ENCODE data around the gene SUPT7L. TPM values are rescaled to one million over a fixed set of nuclear protein-coding genes. Genes with fewer than 3 reads are reported as not detected.
"Not testable (repeated sequence)": the region's sequence is repeated elsewhere in the genome, so short reads cannot be mapped to it uniquely, and the experiment has no call there.

Gene SUPT7L
- polyA plus RNA-seq, 1 donor from 2014 or later: 95.8 TPM

DNA sequence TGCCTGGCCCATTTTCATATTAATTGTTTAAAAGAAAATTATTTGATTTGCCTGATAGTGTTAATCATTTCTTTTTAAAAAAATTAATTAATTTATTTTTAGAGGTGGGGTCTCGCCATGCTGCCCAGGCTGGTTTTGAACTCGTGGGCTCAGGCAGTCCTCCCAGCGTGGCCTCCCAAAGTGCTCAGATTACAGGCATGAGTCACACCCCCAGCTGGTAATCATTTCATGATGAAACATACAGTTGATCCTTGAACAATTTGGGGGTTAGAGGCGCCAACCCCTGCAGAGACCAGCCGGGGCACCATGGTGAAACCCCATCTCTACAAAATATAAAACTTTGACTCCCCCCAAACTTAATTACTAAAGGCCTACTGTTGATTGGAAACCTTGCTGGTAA, 26.6 kb downstream of the SUPT7L start (continued):
- no peak for TF ChIP-seq EZH2 (IDR thresholded peaks at IDR 0.05; ENCODE audit: borderline replicate concordance, insufficient read depth, low read length, poor library complexity, severe bottlenecking)
- no peak for TF ChIP-seq MXI1 (conservative IDR thresholded peaks at IDR 0.05; ENCODE audit: poor library complexity, severe bottlenecking)
- TF ChIP-seq POLR2AphosphoS5 (IDR thresholded peaks at IDR 0.05): no peak

DNA sequence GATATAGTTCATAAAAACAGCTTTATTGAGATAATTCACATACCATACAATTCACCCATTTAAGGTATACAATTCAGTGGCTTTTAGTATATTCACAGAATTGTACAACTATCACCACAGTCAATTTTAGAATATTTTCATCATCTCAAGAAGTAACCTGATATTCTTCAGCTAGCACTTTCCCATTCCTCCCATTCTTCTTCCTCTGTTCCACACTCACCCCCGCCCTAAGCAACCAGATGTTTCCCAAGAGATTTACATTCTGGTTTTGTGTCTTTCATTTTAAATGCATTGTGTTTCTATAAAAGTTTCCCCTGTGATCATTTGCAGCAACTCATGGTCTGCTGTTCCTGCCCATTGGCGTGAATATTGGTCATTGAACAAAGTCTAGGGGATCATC, 29.1 kb downstream of the SUPT7L start:
- Histone ChIP-seq H2AFZ (ENCODE audit: low read depth, low read length) (no peak overlapping the region), H3K4me2 (ENCODE audit: low read length) (no peak overlapping the region), H3K9me2 (ENCODE audit: insufficient read depth, low read length) (no peaks in the 10 kb centered on the region), H3K27ac (ENCODE audit: low read length) (no peak overlapping the region), H3K79me2 (replicated peaks; ENCODE audit: insufficient read depth, low read length) (peaks cover 5% of the 10 kb centered on the region), H3F3A (ENCODE audit: insufficient read depth, low read length, poor library complexity, severe bottlenecking) (no peaks in the 10 kb centered on the region), H3K4me3 (ENCODE audit: low read length) (no peak overlapping the region), H3K9ac (ENCODE audit: low read length) (no peak overlapping the region), H3K36me3 (ENCODE audit: insufficient read depth, low read length) (peaks cover 6% of the 10 kb centered on the region), H3K27me3 (ENCODE audit: insufficient read depth, low read depth, low read length) (no peaks in the 10 kb centered on the region), H3K9me3 (ENCODE audit: low read length) (no peaks in the 10 kb centered on the region), H4K20me1 (ENCODE audit: insufficient read depth) (no peaks in the 10 kb centered on the region)
- TF ChIP-seq MXI1 (conservative IDR thresholded peaks at IDR 0.05; ENCODE audit: poor library complexity, severe bottlenecking) (no peak), RAD21 (conservative IDR thresholded peaks at IDR 0.05) (no peak), EZH2 (IDR thresholded peaks at IDR 0.05; ENCODE audit: borderline replicate concordance, insufficient read depth, low read length, poor library complexity, severe bottlenecking) (no peak), SMC3 (conservative IDR thresholded peaks at IDR 0.05; ENCODE audit: poor library complexity) (no peak), POLR2AphosphoS5 (IDR thresholded peaks at IDR 0.05) (no peak), EP300 (conservative IDR thresholded peaks at IDR 0.05; ENCODE audit: poor library complexity, severe bottlenecking) (no peak)
- TF ChIP-seq, protein P1, sequence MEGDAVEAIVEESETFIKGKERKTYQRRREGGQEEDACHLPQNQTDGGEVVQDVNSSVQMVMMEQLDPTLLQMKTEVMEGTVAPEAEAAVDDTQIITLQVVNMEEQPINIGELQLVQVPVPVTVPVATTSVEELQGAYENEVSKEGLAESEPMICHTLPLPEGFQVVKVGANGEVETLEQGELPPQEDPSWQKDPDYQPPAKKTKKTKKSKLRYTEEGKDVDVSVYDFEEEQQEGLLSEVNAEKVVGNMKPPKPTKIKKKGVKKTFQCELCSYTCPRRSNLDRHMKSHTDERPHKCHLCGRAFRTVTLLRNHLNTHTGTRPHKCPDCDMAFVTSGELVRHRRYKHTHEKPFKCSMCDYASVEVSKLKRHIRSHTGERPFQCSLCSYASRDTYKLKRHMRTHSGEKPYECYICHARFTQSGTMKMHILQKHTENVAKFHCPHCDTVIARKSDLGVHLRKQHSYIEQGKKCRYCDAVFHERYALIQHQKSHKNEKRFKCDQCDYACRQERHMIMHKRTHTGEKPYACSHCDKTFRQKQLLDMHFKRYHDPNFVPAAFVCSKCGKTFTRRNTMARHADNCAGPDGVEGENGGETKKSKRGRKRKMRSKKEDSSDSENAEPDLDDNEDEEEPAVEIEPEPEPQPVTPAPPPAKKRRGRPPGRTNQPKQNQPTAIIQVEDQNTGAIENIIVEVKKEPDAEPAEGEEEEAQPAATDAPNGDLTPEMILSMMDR (IDR thresholded peaks at IDR 0.05; ENCODE audit: poor library complexity, severe bottlenecking): no peak
- TF ChIP-seq, protein P2, sequence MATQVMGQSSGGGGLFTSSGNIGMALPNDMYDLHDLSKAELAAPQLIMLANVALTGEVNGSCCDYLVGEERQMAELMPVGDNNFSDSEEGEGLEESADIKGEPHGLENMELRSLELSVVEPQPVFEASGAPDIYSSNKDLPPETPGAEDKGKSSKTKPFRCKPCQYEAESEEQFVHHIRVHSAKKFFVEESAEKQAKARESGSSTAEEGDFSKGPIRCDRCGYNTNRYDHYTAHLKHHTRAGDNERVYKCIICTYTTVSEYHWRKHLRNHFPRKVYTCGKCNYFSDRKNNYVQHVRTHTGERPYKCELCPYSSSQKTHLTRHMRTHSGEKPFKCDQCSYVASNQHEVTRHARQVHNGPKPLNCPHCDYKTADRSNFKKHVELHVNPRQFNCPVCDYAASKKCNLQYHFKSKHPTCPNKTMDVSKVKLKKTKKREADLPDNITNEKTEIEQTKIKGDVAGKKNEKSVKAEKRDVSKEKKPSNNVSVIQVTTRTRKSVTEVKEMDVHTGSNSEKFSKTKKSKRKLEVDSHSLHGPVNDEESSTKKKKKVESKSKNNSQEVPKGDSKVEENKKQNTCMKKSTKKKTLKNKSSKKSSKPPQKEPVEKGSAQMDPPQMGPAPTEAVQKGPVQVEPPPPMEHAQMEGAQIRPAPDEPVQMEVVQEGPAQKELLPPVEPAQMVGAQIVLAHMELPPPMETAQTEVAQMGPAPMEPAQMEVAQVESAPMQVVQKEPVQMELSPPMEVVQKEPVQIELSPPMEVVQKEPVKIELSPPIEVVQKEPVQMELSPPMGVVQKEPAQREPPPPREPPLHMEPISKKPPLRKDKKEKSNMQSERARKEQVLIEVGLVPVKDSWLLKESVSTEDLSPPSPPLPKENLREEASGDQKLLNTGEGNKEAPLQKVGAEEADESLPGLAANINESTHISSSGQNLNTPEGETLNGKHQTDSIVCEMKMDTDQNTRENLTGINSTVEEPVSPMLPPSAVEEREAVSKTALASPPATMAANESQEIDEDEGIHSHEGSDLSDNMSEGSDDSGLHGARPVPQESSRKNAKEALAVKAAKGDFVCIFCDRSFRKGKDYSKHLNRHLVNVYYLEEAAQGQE (IDR thresholded peaks at IDR 0.05; ENCODE audit: borderline replicate concordance): no peak

DNA sequence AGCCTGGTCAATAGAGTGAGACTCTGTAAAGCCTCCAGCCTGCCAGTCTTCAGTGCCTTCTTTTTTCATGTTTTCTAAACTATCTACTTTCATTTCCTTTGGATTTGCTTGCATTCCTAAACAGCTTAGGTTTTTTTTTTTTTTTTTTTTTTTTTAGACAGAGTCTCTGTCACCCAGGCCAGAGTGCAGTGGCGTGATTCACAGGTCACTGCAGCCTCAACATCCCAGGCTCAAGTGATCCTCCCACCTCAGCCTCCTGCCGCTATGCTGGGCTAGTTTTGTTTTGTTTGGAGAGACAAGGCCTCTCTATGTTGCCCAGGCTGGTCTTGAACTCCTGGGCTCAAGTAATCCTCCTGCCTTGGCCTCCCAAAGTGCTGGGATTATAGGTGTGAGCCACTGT, 33.2 kb downstream of the SUPT7L start:
- H3K27ac ChIP-seq (ENCODE audit: low read length); H4K20me1 ChIP-seq (ENCODE audit: insufficient read depth); H3K9me3 ChIP-seq (ENCODE audit: low read length); H2AFZ ChIP-seq (ENCODE audit: low read depth, low read length); H3K4me2 ChIP-seq (ENCODE audit: low read length); H3K9me2 ChIP-seq (ENCODE audit: insufficient read depth, low read length); H3F3A ChIP-seq (ENCODE audit: insufficient read depth, low read length, poor library complexity, severe bottlenecking); H3K9ac ChIP-seq (ENCODE audit: low read length); H3K79me2 ChIP-seq (replicated peaks; ENCODE audit: insufficient read depth, low read length); H3K36me3 ChIP-seq (ENCODE audit: insufficient read depth, low read length); H3K27me3 ChIP-seq (ENCODE audit: insufficient read depth, low read depth, low read length): not testable (repeated sequence)
- H3K4me3 ChIP-seq (ENCODE audit: low read length): peak overlapping the region; percentile 71
